HG02623 (cell line): ENCODE measurements around the gene MUC20.
"Not testable (repeated sequence)": the region's sequence is repeated elsewhere in the genome, so short reads cannot be mapped to it uniquely, and the experiment has no call there.

Experiments
- ATAC-seq: cut with Tn5 transposase; IDR thresholded peaks from one replicate; pipeline ENCODE4 v1.9.1; 2021; ENCODE audit warnings: moderate library complexity; ENCODE audit not compliant: unreplicated experiment

Gene MUC20

GRCh38 chr3:195720831-195721506 lies at the start of gene MUC20:
Gene MUC20 (plus strand): TSS chr3:195720978. CDS start chr3:195721008, 30 bp downstream.
- ATAC-seq, result not testable (repeated sequence)

GRCh38 chr3:195671283-195671682 lies 49.5 kb upstream of the MUC20 start:
- ATAC-seq, result not testable (repeated sequence)

DNA sequence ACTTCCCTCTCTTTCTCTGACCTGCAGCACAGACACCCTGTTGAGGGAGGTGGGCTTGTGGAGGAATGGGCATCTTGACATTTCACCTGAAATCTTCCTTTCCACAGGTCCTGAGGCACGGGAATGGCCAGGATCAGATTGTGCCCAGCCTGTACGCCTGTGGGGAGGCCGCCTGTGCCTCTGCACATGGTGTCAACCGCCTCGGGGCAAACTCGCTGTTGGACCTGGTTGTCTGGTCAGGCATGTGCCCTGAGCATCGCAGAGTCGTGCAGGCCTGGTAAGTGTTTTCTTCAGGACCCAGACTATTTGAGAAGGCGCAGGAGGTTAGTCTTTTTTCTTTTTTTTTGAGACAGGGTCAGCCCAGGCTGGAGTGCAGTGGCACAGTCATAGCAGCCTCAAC lies 47.1 kb upstream of the MUC20 start:
- not testable (repeated sequence) for ATAC-seq

DNA sequence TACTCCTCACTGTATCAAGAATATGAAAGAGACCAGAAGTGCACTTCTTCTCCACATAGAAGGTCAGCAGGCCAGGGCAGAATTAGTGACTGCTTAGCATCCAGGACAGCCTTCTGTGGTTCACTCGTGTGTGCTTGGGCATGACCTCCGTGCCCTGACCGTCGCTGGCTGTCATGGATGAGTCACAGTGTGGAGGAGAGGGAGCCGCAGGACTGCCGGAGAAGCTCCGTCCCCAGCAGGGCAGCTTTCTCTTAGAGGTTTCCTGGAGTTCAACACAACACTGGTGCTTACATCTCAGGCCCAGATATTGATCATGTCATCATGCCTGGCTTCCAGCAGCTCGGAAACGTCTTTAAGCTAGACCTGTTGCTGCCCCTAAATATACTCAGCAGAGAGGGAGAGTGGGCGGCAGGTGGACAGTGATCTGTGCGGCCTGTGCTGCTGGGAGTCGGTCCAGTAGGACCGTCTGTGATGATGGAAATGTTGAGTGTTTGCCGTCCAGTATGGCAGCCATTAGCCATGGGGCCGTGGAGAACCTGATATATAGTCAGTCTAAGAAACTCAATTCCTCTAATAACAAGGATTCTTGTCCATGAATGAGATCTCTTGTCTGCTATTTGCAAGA lies 42.3 kb upstream of the MUC20 start:
- not testable (repeated sequence) for ATAC-seq

DNA sequence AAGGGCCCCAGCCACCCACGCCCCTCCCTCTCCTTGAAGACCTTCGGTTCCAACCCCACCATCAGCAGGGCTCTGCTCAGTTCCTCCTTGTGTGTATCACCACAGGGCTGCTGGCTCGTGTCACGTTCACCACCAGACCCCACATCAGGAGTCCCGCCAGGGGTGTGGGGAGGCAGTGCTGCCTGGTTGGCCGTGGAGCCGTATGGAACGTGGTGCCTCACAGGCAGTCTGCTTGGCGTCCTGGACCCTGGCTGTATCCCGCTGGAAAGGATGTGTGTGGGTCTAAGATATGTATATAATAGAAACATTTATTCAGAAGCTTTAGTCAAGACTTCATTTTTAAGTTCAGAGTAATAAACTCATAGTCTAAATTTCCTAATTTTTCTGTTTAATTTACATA lies 40.1 kb upstream of the MUC20 start:
- not testable (repeated sequence) for ATAC-seq

DNA sequence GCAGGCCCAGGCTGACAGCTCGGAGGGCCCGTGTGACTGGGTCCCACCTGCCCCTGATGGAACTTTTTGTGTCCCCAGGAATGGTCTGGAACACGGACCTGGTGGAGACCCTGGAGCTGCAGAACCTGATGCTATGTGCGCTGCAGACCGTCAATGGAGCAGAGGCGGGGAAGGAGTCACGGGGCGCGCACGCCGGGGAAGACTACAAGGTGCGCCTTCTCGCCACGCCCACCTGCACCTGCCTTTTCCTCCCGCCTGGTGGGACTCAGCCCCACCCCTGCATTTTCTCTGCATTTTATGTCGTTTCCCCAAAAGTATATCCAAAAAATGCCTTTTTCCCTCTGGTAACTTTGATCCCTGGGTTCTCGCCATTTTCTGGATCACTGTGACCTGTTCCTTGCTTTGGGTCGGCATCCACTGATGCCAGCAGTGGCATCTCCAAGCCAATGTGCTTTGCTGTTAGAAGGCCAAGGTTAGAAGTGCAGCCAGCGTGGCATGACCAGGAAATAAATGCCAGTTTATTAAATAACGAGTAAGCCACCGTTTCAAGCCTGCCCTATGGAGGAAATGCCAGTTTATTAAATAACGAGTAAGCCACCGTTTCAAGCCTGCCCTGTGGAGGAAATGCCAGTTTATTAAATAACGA lies 39.2 kb upstream of the MUC20 start:
- not testable (repeated sequence) for ATAC-seq

DNA sequence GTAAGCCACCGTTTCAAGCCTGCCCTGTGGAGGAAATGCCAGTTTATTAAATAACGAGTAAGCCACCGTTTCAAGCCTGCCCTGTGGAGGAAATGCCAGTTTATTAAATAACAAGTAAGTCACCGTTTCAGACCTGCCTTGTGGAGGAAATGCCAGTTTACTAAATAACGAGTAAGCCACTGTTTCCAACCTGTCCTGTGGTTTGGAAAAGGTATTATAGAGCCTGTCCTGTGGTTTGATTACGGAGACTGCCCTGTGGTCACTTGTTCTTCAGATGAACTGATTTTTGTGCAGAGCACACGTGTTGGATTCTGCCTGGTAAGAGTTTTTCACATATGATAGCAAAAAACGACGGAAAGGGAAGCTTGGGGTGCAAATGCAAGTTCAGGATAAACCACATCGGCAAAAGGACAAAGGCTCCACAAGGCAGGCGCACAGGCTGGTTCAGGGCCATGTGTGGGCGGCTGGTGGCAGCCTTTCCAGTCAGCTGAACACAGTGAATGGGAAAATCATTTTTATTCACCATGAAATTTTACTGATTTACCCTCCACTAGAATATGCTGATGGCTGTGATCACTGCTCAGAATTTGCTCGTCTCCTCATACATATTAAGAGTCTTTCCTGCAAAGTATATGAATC lies 38.6 kb upstream of the MUC20 start:
- ATAC-seq, result not testable (repeated sequence)

- not testable (repeated sequence) for ATAC-seq
Observed at GRCh38 chr3:195683722-195684526, 36.9 kb upstream of the MUC20 start.

GRCh38 chr3:195684527-195685257 lies 36.1 kb upstream of the MUC20 start:
- ATAC-seq, result not testable (repeated sequence)

DNA sequence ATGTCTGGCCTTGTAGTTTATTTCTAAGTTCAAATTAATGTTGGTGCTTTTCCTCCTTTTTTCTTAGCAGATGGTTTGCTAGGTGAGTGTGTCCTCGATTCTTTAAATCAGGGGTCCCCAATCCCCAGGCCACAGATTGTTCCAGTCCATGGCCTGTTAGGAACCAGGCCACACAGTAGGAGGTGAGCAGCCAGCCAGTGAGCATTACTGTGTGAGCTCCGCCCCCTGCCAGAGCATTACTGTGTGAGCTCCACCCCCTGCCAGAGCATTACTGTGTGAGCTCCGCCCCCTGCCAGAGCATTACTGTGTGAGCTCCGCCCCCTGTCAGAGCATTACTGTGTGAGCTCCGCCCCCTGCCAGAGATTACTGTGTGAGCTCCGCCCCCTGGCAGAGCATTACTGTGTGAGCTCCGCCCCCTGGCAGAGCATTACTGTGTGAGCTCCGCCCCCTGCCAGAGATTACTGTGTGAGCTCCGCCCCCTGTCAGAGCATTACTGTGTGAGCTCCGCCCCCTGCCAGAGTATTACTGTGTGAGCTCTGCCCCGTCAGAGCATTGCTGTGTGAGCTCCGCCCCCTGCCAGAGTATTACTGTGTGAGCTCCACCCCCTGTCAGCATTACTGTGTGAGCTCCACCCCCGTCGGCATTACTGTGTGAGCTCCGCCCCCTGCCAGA lies 34.1 kb upstream of the MUC20 start:
- not testable (repeated sequence) for ATAC-seq

DNA sequence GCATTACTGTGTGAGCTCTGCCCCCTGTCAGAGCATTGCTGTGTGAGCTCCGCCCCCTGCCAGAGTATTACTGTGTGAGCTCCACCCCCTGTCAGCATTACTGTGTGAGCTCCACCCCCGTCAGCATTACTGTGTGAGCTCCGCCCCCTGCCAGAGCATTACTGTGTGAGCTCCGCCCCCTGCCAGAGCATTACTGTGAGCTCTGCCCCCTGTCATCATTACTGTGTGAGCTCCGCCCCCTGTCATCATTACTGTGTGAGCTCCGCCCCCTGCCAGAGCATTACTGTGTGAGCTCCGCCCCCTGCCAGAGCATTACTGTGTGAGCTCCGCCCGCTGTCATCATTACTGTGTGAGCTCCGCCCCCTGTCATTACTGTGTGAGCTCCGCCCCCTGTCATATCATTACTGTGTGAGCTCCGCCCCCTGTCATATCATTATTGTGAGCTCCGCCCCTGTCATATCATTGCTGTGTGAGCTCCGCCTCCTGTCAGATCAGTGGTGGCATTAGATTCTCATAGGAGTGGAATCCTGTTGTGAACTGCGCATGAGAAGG lies 33.5 kb upstream of the MUC20 start:
- ATAC-seq, result not testable (repeated sequence)

- ATAC-seq, result not testable (repeated sequence)
Observed at GRCh38 chr3:195688471-195689183, 32.2 kb upstream of the MUC20 start.

DNA sequence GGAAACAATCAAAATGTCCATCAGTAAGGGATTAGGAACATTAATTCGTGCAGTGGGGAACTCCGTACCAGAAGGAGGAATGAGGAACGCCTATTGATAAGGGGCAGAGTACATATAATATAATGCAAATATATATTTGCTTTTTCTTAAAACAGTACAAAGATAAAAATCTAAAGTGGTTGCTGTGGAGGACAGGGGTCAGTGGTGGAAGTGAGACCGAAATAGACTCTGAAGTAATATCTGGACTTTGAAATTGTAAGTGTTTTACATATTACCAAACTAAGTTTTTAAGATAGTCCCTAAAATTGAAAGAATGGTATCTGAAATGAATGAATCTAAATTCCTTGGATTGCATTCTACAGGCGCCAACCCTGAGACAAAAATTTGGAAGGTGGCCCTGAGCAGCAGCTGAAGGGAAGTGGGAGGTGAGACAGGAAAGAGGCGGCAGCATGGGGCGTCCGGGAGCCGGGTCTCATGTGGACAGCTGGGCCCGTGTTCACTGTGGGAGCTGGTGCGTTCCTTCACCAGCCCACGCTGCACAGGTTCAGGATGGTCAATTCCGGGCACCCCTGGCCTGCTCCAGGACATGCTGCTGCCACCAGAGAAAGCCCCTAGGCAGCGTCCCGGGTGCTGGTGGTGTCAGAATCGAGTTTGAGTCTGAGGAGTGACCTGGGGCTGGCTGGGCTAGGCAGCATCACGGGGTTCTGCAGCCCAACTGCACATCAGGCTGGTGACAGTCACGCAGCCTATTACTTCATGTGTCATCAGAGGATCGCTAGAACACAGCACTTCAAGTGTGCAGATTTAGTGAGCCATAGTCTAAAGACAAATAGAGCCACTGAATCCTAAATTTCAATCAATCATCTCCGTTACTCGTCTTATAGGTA lies 31.4 kb upstream of the MUC20 start:
- ATAC-seq, result not testable (repeated sequence)

DNA sequence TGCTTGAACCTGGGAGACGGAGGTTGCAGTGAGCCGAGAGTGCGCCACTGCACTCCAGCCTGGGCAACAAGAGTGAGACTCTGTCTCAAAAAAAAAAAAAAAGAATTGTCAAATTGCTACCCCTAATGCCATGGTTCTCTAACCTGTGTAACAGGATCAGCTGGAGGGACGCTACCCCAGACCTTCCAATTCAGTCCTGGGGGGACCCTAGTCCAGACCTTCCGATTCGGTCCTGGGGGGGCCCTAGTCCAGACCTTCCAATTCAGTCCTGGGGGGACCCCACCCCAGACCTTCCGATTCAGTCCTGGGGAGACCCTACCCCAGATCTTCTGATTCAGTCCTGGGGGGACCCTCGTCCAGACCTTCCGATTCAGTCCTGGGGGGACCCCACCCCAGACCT lies 29.8 kb upstream of the MUC20 start:
- ATAC-seq, result no peak

DNA sequence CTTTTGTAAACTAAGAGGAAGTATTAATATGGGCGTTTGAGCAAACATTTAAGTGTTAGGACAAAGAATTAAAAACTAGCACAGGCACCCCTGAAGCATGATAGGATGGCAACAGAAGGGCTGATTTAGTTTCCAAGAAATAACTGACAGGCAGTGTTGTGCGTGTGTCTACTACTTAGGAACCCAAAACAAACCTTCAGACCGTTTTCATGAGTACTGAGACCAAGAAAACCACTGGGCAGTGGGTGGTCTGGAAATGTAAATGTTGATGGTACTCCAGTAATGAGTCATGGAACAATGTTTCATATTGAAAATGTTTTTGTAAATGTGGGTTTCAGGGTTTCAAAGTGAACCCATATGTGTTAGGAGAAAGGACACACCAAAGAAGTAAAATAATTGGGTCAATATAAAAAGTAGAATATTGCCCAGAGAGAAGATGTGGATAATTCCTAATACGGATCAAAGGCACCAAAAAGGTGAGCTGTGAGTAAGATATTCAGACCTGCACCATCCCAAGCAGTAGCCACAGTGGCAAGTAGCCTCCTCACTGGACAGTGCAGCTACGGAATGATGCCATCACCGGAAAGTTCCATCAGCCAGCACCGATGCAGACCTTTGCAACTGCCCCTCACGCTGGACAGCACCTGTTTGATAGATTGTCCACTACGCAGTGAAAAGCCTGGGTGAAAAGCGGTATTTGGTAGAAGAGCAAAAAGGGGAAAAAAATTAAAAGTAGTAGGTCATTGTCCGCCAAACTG lies 29.0 kb upstream of the MUC20 start:
- ATAC-seq, result not testable (repeated sequence)

GRCh38 chr3:195692354-195692685 lies 28.5 kb upstream of the MUC20 start:
- no peak for ATAC-seq
